ENCODE results near the gene TNNC1. TPM values are rescaled to one million over a fixed set of nuclear protein-coding genes. Genes with fewer than 3 reads are reported as not detected.
A peak's percentile ranks its signal among the peaks of the same experiment; 100 is the strongest.

TNNC1 gene
- total and polyA plus RNA-seq, 9 of the 15 experiments (the other 6 are each of a cell fraction or from before 2014, with no cell fraction given): 0.08 to 0.85 (median 0.42) TPM; not detected in 4

GRCh38 chr3:52468336-52468735 is 14.5 kb upstream of the TNNC1 start:
- POLR2A ChIA-PET: interaction anchor here (1.1 to 1.5 kb wide), 2 partner anchors 9 to 20 kb away, joined by 3 to 6 read pairs; no protein-coding TSS in a partner anchor
- FAIRE-seq: no peak
- in situ Hi-C loops (cut with MboI) (no loop called here), intact Hi-C loops (cut with micrococcal nuclease) (no loop called here)
- no peak overlapping the region for H3K27ac ChIP-seq (ENCODE audit: extremely low read depth, low read depth, low read length)
- H3K36me3 ChIP-seq (ENCODE audit: control insufficient read depth, insufficient read depth, low read length): peaks cover 53% of the 10 kb centered on the region; the same call in 2 of the 3 replicates
- no peaks in the 10 kb centered on the region; the same call in 2 of the 3 replicates for H3K79me2 ChIP-seq (ENCODE audit: control insufficient read depth, insufficient read depth, low read length)
- H3K9ac ChIP-seq (ENCODE audit: insufficient read depth in 1 of 2, low read depth in 2 of 2, low read length in 2 of 2): peak overlapping the region in 1 of 2 experiments; percentile 52; a peak in 1 of 4 replicates
- no peak for ATAC-seq
- no peaks in the 10 kb centered on the region for H3K9me3 ChIP-seq (replicated peaks; ENCODE audit: control insufficient read depth, insufficient read depth, low read depth, low read length)
- TF ChIP-seq ZFP30 (CRISPR knock-in tag; IDR thresholded peaks at IDR 0.05; ENCODE audit: borderline replicate concordance): no peak
- no peak for TF ChIP-seq FOXJ3 (CRISPR knock-in tag; IDR thresholded peaks at IDR 0.05)
- TF ChIP-seq ESRRA (IDR thresholded peaks at IDR 0.05; ENCODE audit: borderline replicate concordance, low read depth): no peak
- TF ChIP-seq WHSC1 (IDR thresholded peaks at IDR 0.05; ENCODE audit: low read length): no peak
- TF ChIP-seq RHOXF2B (CRISPR knock-in tag; conservative IDR thresholded peaks at IDR 0.05): no peak
- TF ChIP-seq THRAP3 (IDR thresholded peaks at IDR 0.05; ENCODE audit: borderline replicate concordance): no peak
- no peak for DNase-seq (ENCODE audit: extremely low read depth in 1 of 4, low spot score in 3 of 4)
- H3K4me3 ChIP-seq: no peak overlapping the region
- no peaks in the 10 kb centered on the region for H4K20me1 ChIP-seq (replicated peaks; ENCODE audit: control insufficient read depth, insufficient read depth, low read length)
- H3K4me2 ChIP-seq (ENCODE audit: insufficient read depth, low read length): no peak overlapping the region
- H3K27me3 ChIP-seq (ENCODE audit: control insufficient read depth in 2 of 2, insufficient read depth in 2 of 2, low read length in 2 of 2): no peaks in the 10 kb centered on the region
- no peak overlapping the region for H2AFZ ChIP-seq (ENCODE audit: low read depth, low read length)
- CTCF ChIA-PET (ENCODE audit: low intra/inter-chr PET ratio): no interaction called here
- WGBS (ENCODE audit: insufficient coverage, low coverage, missing lambda C conversion rate): 37% methylated on average over 2 of the region's 9 CpGs
- H3K9me1 ChIP-seq (ENCODE audit: control insufficient read depth, insufficient read depth, low read length): no peaks in the 10 kb centered on the region
- BruUV-seq (replicated peaks): no TSS peak
- peaks cover 0 to 9% of the 10 kb centered on the region in 2 experiments; a peak in 2 of 5 replicates for H3K4me1 ChIP-seq (replicated peaks in 1 of 2; ENCODE audit: control insufficient read depth in 2 of 2, insufficient read depth in 2 of 2, low read length in 2 of 2)

GRCh38 chr3:52463416-52463815 is 9.6 kb upstream of the TNNC1 start:
- DNase-seq (ENCODE audit: extremely low read depth in 1 of 4, low spot score in 3 of 4) (no peak), ATAC-seq (no peak), FAIRE-seq (no peak)
- Histone ChIP-seq H2AFZ (ENCODE audit: low read depth, low read length) (no peak overlapping the region), H4K20me1 (replicated peaks; ENCODE audit: control insufficient read depth, insufficient read depth, low read length) (no peaks in the 10 kb centered on the region), H3K4me2 (ENCODE audit: insufficient read depth, low read length) (no peak overlapping the region), H3K27ac (ENCODE audit: extremely low read depth, low read depth, low read length) (no peak overlapping the region), H3K79me2 (ENCODE audit: control insufficient read depth, insufficient read depth, low read length) (no peaks in the 10 kb centered on the region; the same call in 2 of the 3 replicates), H3K4me1 (replicated peaks in 1 of 2; ENCODE audit: control insufficient read depth in 2 of 2, insufficient read depth in 2 of 2, low read length in 2 of 2) (no peaks in the 10 kb centered on the region; a peak in 1 of 5 replicates), H3K27me3 (ENCODE audit: control insufficient read depth in 2 of 2, insufficient read depth in 2 of 2, low read length in 2 of 2) (no peaks in the 10 kb centered on the region), H3K9me3 (replicated peaks; ENCODE audit: control insufficient read depth, insufficient read depth, low read depth, low read length) (no peaks in the 10 kb centered on the region), H3K9me1 (ENCODE audit: control insufficient read depth, insufficient read depth, low read length) (no peaks in the 10 kb centered on the region), H3K4me3 (no peak overlapping the region), H3K36me3 (ENCODE audit: control insufficient read depth, insufficient read depth, low read length) (peaks cover 64% of the 10 kb centered on the region; the same call in 2 of the 3 replicates), H3K9ac (ENCODE audit: insufficient read depth in 1 of 2, low read depth in 2 of 2, low read length in 2 of 2) (no peak overlapping the region)
- POLR2A ChIA-PET: no interaction called here
- intact Hi-C loops (cut with micrococcal nuclease): no loop called here
- WGBS (ENCODE audit: insufficient coverage, low coverage, missing lambda C conversion rate): 100% methylated on average over 2 of the region's 5 CpGs
- CTCF ChIA-PET (ENCODE audit: low intra/inter-chr PET ratio): no interaction called here
- no TSS peak for BruUV-seq (replicated peaks)
- in situ Hi-C loops (cut with MboI): no loop called here
- TF ChIP-seq ARNT (IDR thresholded peaks at IDR 0.05): no peak
- no peak for TF ChIP-seq CHCHD3 (CRISPR knock-in tag; IDR thresholded peaks at IDR 0.05)
- no peak for TF ChIP-seq ZNF280A (IDR thresholded peaks at IDR 0.05; ENCODE audit: low read depth, partially characterized antibody)
- TF ChIP-seq TAL1 (IDR thresholded peaks at IDR 0.05): no peak
- TF ChIP-seq SIRT6 (IDR thresholded peaks at IDR 0.05; ENCODE audit: low read depth, low read length): no peak
- TF ChIP-seq POU5F1 (IDR thresholded peaks at IDR 0.05; ENCODE audit: borderline replicate concordance, low read depth, low read length, partially characterized antibody): no peak

Data from K562 (cell line).